Spleen (tissue), 7 donors: ENCODE data around the gene RPL38.

Experiments
- POLR2A ChIP-seq, 3 donors: fragments of 450-650 bp; IDR thresholded peaks; one replicate each; pipeline ENCODE4 v1.5.1; 2017; ENCODE audit warnings: antibody characterized with exemption in 3 of 3, mild to moderate bottlenecking in 1 of 3
- POLR2AphosphoS5 ChIP-seq, 3 donors: sonication (generic); formaldehyde crosslinking; IDR thresholded peaks; one replicate each; pipeline ENCODE4 v1.5.1; 2017; ENCODE audit warnings: antibody characterized with exemption in 3 of 3
- TF ChIP-seq, protein P1 (sequence below), 11 experiments: fragments of 200-600 bp in 7 of 11; fragments of 450-650 bp in 4 of 11; sonication (generic) in 4 of 11; IDR thresholded peaks in 8 of 11; conservative IDR thresholded peaks in 3 of 11; 1 replicate in 7 of 11; 2 replicates in 4 of 11; pipeline versions ENCODE4 v1.4.0 to v1.8.0; 2016 to 2021; ENCODE audit warnings: antibody characterized with exemption in 11 of 11, inconsistent platforms in 4 of 11, mild to moderate bottlenecking in 1 of 11
- donor health status: DM: no; HTN: no; CAD: no; lungs with moderate emphysema.
- donor health status: DM: no; HTN: no; CAD: no.
- donor health status: DM: no; HTN: no; CAD: no.

DNA sequence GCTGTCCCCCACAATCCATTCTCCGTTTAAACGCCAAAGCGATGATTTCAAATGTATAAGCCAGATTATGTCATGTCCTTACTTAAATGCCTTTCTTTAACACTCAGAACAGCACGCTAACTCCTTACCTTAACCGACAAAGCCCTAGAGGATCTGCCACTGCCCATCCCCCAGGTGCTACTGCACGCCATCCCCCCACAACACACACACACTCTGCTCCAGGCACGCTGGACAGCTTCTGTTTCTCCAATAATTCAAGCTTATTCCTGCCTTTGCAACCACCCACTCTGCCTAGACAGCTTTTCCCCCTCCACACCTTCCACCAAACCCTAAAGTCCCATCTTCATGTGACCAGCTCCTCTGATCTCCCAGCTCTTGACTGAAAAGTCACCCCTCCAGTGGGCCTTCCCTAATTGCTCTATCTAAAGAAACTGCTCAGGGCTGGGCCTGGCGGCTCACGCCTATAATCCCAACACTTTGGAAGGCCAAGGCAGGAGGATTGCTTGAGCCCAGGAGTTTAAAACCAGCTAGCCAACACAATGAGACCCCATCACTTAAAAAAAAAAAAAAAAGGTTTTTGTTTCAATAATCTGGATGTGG is 38.9 kb upstream of the RPL38 start:
- TF ChIP-seq, protein P1, sequence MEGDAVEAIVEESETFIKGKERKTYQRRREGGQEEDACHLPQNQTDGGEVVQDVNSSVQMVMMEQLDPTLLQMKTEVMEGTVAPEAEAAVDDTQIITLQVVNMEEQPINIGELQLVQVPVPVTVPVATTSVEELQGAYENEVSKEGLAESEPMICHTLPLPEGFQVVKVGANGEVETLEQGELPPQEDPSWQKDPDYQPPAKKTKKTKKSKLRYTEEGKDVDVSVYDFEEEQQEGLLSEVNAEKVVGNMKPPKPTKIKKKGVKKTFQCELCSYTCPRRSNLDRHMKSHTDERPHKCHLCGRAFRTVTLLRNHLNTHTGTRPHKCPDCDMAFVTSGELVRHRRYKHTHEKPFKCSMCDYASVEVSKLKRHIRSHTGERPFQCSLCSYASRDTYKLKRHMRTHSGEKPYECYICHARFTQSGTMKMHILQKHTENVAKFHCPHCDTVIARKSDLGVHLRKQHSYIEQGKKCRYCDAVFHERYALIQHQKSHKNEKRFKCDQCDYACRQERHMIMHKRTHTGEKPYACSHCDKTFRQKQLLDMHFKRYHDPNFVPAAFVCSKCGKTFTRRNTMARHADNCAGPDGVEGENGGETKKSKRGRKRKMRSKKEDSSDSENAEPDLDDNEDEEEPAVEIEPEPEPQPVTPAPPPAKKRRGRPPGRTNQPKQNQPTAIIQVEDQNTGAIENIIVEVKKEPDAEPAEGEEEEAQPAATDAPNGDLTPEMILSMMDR (IDR thresholded peaks at IDR 0.05 in 8 of 11, conservative IDR thresholded peaks at IDR 0.05 in 3 of 11): no peak
- TF ChIP-seq POLR2A (IDR thresholded peaks at IDR 0.05) (no peak), POLR2AphosphoS5 (IDR thresholded peaks at IDR 0.05) (no peak)
